Stimulated activated CD4-positive, alpha-beta T cell treated with anti-CD3 and anti-CD28 coated beads, Interleukin-12 subunit alpha, Interleukin-12 subunit beta, amount 100 ng/mL, for 24 hours (primary cell): Measurements from ENCODE around the gene LZTFL1.
"Not testable (repeated sequence)": the region's sequence is repeated elsewhere in the genome, so short reads cannot be mapped to it uniquely, and the experiment has no call there.

ENCODE experiments used
- DNase-seq, 2 experiments: peaks; one replicate each; pipeline ENCODE4 v3.0.0-alpha.2; 2020; ENCODE audit warnings: low read depth in 2 of 2

Gene LZTFL1

GRCh38 chr3:45864760-45865519 is 23.0 kb upstream of the LZTFL1 start:
- peak in 1 of 2 experiments; percentile 22 for DNase-seq

GRCh38 chr3:45861043-45861719 is 19.3 kb upstream of the LZTFL1 start:
- DNase-seq: no peak

- DNase-seq: no peak
Observed at GRCh38 chr3:45860481-45860880, 18.6 kb upstream of the LZTFL1 start.

GRCh38 chr3:45858809-45859543 is 17.1 kb upstream of the LZTFL1 start:
- no peak for DNase-seq

GRCh38 chr3:45857024-45857423 is 15.1 kb upstream of the LZTFL1 start:
- not testable (repeated sequence) for DNase-seq

- not testable (repeated sequence) for DNase-seq
Observed at GRCh38 chr3:45856323-45856722, 14.4 kb upstream of the LZTFL1 start.

- no peak for DNase-seq
Observed at GRCh38 chr3:45852828-45853227, 10.9 kb upstream of the LZTFL1 start.

GRCh38 chr3:45848392-45848791 is 6.5 kb upstream of the LZTFL1 start:
- DNase-seq: no peak

GRCh38 chr3:45844616-45845015 is 2.7 kb upstream of the LZTFL1 start:
- no peak for DNase-seq

GRCh38 chr3:45842851-45843625 is 1.1 kb upstream of the LZTFL1 start:
- DNase-seq: no peak

- DNase-seq: no peak
Observed at GRCh38 chr3:45841420-45841756, 531 bp downstream of the LZTFL1 start.

- no peak for DNase-seq
Observed at GRCh38 chr3:45838466-45838865, 3.5 kb downstream of the LZTFL1 start.

- no peak for DNase-seq
Observed at GRCh38 chr3:45832699-45833098, 9.2 kb downstream of the LZTFL1 start.

GRCh38 chr3:45830121-45830520 is 11.8 kb downstream of the LZTFL1 start:
- DNase-seq: no peak

- DNase-seq: no peak
Observed at GRCh38 chr3:45826908-45827307, 15.0 kb downstream of the LZTFL1 start.

- no peak for DNase-seq
Observed at GRCh38 chr3:45826321-45826720, 15.6 kb downstream of the LZTFL1 start.

GRCh38 chr3:45821127-45821526 is 20.8 kb downstream of the LZTFL1 start:
- no peak for DNase-seq

GRCh38 chr3:45819543-45819942 is 22.4 kb downstream of the LZTFL1 start:
- no peak for DNase-seq

- DNase-seq: no peak
Observed at GRCh38 chr3:45817831-45818522, 23.9 kb downstream of the LZTFL1 start.

GRCh38 chr3:45816544-45816943 is 25.4 kb downstream of the LZTFL1 start:
- DNase-seq: no peak

GRCh38 chr3:45814322-45814721 is 27.6 kb downstream of the LZTFL1 start:
- DNase-seq: no peak
